GM19438 (cell line): ENCODE data around the gene ADSL.

Experiments
- ATAC-seq: cut with Tn5 transposase; IDR thresholded peaks from one replicate; pipeline ENCODE4 v1.9.1; 2021; ENCODE audit warnings: low read depth; ENCODE audit not compliant: unreplicated experiment

Gene ADSL

DNA sequence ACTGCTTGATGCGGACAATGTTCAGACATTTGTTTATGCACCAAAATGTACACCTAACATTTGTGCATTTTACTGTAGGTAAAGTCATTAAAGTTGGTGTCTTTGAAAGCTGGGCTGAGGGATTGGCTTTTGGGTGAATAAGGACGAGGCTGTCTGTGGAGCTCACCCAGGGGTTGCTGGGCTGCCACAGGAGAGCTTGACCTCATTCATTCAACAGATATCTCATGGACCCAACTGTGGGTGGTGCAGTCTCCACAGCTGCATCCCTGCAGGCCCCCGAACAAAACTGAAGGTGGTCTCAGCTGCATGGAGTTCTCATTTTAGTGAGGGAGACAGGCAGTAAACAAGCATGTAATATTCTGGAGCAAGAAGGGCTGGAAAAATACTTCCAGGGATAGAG is 56.8 kb downstream of the ADSL start:
- no peak for ATAC-seq

DNA sequence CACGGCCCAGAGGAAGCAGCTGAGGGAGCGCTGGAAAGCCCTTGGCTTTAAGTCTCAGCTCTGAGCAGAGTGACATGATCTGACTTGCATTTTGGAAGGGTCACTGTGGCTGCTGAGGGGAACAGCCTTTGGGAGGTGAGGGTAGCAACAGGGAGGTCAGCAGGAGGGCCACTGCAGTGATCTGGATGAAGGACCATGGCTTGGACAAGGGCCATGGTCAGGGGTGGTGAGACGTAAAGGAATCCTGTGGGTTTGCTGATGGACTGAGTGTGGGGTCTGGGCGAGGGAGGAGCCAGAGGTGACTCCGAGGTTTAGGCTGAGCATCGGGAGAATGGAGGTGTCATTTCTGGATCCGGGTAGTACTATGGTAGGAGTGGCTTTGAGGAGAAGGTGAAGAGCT is 57.4 kb downstream of the ADSL start:
- no peak for ATAC-seq

DNA sequence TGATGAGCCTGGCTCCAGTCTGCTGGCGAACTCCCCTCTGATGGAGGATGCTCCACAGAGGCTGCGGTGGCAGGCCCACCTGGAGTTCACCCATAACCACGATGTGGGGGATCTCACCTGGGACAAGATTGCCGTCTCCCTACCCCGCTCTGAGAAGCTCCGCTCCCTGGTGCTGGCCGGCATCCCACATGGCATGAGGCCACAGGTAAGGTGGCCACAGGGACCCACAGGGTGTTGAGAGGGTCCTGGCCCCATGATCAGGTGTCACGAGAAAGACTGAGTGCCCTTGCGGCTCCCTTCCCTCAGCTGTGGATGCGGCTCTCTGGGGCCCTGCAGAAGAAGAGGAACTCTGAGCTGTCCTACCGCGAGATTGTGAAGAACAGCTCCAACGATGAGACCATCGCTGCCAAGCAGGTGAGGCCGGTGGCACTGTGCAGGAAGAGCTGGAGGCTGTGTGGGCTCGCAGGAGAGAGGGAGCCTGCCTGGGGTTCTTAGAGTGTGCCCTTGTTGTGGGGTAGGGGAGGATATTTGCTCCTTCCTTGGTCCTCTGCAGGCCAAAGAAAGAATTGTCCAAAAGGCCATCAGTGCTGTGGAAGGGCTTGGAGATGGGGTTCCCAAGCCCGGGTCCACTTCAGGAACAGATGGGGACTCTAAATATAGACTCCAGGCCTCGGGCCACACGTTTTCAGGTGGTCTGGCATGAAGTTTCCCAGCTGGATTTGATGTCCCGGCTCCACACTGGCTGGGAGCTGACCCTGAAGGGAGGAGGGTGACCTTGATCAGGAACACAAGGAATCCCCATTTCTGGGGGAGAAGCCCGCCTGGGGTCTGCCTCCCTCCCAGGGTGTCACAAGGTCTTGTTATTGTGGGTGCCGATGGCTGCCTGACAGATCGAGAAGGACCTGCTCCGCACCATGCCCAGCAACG is 58.2 kb downstream of the ADSL start:
- ATAC-seq = no peak

DNA sequence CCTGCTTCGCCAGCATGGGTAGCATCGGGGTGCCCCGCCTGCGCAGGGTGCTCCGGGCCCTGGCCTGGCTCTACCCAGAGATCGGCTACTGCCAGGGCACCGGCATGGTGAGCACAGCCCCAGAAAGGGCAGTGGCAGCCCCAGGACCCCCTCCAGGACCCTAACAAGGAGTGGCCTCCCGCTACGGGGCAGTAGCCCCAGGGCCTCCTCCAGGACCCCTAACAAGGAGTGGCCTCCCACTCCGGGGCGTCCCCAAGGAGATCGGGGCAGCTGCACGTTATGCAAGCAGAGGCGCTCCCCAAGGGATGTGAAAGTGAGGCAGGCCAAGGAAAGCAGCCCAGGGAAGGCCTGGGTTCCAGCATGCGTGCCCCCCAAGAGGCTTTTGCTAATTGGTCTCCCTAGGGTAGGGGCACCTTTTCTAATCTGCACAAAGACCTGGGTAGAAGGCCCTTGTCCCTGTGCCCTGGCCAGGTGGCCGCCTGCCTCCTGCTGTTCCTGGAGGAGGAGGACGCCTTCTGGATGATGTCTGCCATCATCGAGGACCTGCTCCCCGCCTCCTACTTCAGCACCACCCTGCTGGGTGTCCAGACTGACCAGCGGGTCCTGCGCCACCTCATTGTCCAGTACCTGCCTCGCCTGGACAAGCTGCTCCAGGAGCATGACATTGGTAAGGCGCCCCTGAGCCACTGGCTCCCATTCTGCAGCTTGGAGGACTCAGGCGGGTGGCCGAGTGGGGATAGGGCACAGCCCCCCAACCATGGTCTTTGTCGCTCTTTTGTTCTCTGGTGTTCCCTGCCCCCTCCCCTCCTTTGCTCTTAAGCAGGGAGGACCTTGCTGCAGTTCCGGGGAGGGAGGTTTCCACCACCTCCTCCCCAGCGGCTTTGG is 59.1 kb downstream of the ADSL start:
- no peak for ATAC-seq

DNA sequence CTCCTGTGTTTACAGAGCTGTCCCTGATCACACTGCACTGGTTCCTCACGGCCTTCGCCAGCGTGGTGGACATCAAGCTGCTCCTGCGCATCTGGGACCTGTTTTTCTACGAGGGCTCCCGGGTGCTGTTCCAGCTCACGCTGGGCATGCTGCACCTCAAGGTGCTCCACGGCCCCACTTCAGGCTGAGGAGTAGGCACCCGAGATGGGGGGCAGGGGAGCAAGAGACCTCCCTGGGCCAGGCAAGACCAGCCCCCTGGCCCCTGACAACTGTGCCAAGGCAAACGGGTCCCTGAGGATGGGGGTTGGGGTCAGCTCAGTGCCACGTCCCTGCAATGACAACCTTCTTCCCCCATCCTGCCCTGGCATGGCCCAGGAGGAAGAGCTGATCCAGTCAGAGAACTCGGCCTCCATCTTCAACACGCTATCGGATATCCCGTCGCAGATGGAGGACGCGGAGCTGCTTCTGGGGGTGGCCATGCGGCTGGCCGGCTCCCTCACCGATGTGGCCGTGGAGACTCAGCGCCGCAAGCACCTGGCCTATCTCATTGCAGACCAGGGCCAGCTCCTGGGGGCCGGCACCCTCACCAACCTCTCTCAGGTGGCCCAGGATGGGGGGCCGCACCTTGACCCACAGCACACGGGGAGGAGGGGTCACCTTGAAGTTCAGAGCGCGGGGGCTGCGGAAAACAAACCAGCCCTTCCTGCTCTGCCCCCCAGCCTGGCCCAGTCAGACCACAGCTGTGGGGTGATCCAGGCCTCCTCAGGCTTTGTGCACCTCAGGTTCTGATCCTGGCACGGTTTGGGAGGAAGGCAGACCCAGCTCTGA is 60.0 kb downstream of the ADSL start:
- no peak for ATAC-seq

DNA sequence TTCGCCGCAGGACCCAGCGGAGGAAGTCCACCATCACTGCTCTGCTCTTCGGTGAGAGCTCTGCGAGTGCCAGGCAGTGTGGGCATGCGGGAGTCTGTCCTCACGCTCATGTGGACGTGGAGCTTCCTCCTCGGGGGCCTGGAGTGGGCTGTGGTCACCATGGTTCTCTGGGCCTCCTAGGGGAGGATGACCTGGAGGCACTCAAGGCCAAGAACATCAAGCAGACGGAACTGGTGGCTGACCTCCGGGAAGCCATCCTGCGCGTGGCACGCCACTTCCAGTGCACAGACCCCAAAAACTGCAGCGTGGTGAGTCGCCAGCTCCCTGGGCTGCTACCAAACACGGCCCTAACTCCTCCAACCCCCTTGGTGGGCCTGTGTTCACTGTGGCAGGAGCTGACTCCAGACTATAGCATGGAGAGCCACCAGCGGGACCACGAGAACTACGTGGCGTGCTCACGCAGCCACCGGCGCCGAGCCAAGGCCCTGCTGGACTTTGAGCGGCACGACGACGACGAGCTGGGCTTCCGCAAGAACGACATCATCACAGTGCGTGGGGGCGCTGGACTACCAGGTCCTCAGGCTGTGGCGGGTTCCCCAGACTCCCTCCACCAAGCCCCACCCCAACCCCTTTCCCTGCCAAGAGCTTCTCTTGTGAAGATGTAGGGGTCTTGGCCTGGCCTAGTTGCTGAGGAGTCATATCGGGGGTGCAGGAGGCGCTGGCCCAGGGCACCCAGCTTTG is 60.9 kb downstream of the ADSL start:
- no peak for ATAC-seq

DNA sequence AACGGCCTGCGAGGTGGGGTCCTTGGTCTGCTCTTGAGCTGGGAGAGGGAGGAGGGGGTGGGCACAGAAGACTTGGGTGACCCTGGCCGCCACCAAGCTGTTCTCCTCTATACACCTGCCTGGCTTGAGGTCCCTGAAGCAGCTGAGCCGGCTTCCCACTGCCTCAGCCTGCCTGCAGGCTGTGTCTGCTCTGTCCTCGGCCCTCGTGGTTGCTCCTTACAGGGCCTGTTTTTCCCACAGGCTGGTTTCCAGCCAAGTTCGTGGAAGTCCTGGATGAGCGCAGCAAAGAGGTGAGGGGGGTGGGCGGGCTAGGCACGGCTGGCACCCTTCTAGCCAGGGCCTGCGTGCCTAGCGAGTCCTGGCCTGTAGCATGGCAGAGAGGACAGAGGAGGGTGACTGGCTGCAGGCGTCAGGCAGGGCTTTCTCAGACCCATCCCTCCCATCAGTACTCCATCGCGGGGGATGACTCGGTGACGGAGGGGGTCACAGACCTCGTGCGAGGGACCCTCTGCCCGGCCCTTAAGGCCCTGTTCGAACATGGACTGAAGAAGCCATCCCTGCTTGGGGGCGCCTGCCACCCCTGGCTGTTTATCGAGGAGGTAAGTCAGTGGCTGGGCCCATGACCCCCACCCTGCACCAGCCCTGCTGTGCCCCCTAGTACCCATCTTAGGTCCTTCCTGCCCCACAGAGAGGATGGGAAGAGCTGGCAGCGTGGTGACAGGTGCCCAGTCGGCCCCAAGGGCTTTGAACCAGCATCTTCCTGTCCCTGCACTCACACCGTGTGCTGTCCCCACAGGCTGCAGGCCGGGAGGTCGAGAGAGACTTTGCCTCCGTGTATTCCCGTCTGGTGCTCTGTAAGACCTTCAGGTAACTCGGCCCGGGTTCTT is 61.8 kb downstream of the ADSL start:
- no peak for ATAC-seq

DNA sequence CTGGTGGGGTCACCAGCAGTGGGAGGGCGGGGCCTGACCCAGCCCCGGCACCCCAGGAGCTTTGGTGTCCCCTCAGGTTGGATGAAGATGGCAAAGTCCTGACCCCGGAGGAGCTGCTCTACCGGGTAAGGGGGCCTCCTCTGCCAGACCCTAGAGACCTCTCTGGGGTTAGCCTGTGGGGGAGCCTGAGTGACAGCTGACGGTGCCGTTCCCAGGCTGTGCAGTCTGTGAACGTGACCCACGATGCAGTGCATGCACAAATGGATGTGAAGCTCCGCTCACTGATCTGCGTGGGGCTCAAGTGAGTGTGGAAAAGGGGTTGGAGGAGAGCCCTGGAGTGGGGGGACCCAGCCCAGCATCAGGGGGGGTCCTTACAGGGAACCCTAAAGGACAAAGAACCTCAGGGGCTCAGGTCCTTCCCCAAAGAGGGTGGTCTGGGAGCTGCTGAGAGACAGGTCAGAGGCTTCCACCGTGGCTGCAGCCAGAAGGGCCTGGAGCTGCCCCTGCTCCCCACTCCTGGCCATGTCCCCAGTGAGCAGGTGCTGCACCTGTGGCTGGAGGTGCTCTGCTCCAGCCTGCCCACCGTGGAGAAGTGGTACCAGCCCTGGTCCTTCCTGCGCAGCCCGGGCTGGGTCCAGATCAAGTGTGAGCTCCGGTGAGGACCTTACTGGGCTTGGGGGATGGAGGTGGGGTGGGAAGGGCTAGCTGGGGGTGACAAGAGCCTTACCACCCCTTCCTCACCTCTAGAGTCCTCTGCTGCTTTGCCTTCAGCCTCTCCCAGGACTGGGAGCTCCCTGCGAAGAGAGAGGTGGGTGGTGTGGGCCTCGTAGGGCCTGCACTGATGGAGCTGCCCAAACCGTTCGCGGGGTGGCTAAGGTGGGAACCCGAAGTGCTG is 62.7 kb downstream of the ADSL start:
- no peak for ATAC-seq

DNA sequence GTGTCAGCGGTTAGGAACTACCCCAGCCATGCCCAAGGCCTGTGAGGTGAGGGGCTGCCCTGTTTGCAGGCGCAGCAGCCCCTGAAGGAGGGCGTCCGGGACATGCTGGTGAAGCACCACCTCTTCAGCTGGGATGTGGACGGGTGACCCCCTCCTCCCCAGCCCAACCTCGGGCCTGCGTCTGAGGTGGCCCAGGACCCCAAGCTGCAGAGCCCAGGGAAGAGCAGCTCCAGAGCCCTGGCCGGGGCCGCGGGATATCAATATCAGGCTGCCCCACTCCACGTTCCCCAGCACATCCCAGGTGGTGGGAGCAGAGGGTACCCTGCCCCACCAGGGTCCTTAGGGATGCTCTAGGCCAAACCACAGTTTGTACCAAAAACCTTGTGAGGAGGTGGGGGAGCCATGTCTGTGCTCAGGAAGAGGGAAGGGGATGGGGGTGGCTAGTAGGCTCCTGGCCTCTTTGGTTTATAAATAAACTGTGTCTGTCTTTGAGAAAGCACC is 63.4 kb downstream of the ADSL start:
- no peak for ATAC-seq

DNA sequence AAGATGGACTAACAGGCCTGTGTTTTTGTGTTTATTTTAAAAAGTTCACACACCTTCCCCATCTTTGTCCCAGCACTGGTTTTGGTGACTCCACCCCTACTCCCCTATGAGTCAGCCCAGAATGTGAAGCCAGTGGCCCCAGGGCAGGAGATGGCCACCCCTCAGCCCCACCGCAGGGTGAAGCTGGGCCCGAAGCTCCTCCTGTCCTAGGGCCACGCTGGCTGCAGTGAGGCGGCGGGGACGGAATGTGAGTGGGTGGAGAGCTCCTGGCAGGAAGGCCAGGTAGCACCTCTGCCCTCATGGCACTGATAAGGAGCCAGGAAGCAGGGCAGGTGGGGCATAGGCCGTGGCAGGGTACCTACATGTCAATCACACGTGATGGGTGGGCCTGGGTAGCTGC is 64.0 kb downstream of the ADSL start:
- ATAC-seq = no peak

DNA sequence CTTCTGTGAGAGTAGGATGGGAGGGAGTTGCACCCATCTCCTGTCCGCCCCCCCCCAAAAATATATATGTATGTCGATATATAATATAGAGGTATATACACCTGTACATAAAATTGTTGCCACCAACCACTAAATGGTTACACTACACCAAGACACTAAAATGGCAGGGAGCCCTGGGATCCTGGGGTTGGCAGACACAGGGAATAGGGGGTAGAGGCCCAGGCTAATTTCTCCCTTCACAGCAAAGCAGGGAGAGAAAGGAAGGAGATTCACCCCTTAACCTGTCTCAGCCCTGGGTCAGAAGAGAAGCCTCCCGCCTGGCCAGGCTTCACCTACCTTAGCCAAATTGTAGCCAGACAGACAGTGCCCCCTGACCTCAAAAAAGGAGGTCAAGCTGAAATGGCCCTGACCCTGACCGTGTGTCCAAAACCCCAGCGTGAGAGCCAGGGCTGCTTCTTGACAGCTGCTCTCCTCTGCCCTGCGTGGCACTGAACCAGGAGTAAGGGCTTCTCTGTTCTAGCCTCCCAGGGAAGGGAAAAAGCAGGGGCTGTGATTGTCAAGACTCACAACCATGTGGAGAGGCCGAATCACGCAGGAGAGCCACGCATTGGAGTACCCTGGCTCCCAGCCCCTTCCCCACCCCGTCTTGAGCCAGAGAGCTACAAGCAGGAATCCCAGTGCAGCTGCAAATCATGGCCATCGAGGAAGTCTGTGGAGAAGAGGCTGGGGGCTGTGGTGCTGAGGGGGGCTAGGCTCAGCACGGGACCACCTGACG is 64.6 kb downstream of the ADSL start:
- ATAC-seq = no peak

DNA sequence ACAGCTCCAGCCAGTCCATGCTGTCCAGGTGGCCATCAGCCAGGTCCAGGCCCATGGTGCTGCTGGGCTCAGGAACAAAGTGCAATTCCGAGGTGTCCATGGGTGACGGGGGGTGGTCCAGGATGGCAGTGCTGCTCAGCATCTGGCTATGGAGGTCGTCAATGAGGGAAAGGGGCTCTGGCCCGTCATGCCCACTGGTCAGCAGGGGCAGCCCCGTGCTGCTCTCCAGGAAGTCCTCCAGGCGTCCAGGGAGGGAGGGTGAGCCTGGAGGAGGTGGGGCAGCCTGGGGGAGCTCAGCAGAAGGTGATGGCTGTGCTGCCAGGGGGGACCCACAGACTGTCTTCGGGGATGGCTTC is 65.2 kb downstream of the ADSL start:
- ATAC-seq = no peak

DNA sequence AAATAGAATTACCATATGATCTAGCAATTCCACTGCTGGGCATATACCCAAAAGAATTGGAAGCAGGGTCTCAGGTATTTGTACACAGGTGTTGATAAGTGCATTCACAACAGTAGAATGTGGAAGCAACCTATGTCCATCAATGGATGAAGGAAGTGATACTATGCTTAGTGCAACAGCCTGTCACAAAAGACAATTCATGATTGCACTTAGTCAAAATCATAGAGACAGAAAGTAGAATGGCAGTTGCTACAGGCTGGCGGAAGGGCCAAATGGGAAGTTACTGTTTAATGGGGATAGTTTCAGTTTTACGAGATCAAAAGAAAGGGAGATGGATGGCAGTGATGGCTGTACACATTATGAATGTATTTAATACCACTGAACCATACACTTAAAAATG is 66.1 kb downstream of the ADSL start:
- no peak for ATAC-seq

DNA sequence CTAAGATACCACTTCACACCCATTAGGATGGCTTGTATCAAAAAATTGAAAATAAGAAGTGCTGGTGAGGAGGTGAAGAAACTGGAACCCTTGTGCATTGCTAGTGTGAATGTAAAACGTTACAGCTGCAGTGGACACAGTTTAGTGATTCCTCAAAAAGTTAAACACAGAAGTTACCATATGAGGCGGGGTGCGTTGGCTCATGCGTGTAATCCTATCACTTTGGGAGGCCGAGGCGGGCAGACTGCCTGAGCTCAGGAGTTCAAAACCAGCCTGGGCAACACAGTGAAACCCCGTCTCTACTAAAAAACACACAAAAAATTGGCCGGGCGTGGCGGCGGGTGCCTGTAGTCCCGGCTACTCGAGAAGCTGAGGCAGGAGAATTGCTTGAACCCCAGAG is 67.6 kb downstream of the ADSL start:
- no peak for ATAC-seq

DNA sequence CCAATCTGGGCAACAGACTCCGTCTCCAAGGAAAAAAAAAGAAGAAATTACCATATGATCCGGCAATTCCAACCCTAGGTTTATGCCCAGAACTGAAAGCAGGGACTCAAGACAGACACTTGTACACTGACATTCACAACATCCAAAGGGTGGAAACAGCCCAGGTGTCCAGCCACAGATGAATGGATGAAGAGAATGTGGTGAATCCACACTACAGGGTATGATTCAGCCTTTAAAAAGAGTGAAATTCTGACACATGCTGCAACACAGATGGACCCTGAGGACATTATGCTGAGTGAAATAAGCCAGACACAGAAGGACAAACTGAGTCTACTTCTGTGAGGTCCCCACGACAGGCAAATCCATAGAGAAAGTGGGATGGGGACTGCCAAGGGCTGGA is 68.0 kb downstream of the ADSL start:
- no peak for ATAC-seq

DNA sequence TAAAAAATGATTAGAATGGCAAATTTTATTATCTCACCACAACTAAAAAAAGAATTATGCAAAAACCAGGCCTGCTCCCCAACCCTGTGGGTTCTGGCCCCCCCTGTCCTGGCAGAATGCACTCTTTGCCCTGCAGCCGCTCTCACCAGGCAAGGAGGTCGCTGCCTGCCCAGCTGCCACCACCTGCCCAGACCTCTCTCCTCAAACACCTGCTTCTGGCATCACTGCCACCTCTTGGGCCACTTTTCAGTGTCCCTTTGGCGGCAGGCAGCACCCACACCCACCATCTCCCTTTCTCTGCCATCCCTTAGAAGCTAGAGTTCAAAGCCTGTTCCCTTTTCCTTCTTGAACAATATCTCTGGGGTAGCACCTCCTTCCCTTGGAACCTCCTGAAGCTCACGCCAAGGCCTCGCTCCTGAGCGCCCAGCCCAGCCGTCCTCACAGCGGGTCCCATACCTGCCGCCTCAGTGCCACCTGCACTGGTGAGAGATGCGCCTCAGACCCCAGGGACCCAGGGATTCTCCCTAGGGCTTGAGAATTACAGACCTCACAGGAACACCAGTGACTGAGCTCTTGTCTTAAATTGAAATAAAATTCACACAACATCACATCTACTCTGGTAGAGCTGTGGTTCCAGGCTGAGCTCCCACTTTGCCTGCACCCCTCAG is 68.7 kb downstream of the ADSL start:
- no peak for ATAC-seq
